VCaP (cell line): ENCODE data around the gene ZNF536.
"Not testable (repeated sequence)": the region's sequence is repeated elsewhere in the genome, so short reads cannot be mapped to it uniquely, and the experiment has no call there.

ENCODE experiments used
- H3K27ac ChIP-seq: fragments of 450-650 bp; 2 replicates; pipeline ENCODE4 v1.5.1; 2017
- CTCF ChIP-seq: fragments of 450-650 bp; conservative IDR thresholded peaks from 2 replicates; pipeline ENCODE4 v1.5.1; 2017; ENCODE audit warnings: mild to moderate bottlenecking, moderate library complexity

Gene ZNF536

GRCh38 chr19:30391554-30392551 is 19.7 kb downstream of the ZNF536 start:
- H3K27ac ChIP-seq, result no peak overlapping the region
- no peak for TF ChIP-seq CTCF

GRCh38 chr19:30393046-30393445 is 20.9 kb downstream of the ZNF536 start:
- H3K27ac ChIP-seq, result no peak overlapping the region
- no peak for TF ChIP-seq CTCF

DNA sequence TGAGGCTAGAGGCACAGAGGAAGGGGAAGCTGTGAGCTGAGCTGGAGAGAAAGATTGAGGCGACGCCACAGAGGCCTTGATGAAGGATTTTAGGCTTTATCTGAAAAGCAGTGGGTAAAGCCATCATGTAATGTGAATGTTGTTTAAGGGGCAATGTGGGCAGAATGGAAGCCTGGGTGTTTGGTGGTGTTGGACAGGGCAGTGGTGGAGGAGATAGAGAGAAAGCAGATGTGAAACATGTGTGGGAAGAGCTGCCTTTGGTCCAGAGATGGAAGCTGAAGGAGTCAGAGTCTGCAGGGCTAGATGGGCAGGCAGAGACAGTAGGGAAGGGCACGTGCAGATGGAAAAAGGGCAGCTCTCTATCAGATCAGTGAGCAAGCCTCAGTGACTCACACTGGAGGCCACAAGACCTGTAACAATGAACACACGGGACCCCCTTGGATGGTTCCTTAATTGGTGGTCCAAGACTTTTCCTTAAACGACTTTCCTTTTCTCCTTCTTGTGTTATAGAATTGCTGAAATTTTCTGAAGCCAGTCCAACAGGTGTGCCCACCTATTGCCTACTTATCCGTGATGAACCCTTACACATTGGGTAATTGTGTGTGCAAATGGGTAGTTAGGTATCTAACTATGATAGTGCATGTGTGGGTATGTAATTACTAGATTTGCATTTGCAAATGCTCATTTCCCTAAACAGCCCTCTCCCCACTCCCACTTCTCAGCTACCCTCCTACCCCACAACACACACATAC is 21.7 kb downstream of the ZNF536 start:
- no peak for TF ChIP-seq CTCF
- no peak overlapping the region for H3K27ac ChIP-seq

DNA sequence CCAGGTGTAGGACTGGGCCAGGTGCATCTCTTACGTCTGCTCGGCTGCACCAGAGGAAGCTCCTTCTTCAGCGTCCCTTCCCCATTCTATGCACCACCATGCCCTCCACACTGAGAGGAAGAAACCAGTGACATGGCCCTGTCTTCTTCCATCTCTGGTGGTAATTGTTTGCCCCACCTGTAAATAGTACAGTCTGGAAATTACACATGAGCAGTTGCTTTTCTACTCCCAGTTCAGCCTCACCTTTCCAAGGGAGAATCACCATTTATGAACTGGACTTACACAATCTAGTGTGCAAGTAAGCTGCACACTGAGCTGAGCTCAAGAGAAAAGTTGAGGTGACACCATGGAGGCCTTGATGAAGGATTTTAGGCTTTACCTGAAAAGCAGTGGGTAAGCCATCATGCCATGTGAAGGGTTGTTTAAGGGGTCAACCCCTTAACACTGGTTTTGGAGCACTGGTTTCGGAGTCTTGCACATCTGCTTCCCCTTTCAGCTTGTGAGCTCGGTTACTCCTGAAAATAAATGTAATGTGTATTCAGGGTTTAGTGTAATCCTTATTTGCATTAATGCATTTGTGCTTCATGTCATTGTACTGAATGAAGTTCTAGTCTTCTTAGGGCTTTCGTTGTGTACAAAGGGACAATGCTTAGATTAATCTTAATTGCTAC is 22.4 kb downstream of the ZNF536 start:
- TF ChIP-seq CTCF, result no peak
- no peak overlapping the region for H3K27ac ChIP-seq

DNA sequence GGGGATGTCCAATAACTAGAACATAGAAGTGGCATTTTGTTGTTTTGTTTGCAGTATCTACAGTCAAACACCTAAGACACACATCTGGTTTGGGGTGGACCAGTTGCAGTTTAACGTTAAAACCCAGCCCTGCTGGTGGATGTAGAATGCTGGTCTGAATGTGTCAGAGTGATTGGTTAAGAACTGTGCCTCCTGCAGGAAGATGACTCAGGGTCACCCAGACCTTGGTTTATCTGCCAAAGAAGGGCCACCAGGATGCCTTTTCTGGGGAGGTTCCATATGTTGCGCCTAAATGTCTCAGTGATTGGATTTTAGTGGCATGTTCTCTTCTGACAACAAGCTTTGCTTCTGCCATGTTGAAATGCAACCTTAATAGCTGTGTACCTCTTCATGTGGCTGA is 23.1 kb downstream of the ZNF536 start:
- TF ChIP-seq CTCF, result no peak
- no peak overlapping the region for H3K27ac ChIP-seq

- H3K27ac ChIP-seq, result not testable (repeated sequence)
Measured at GRCh38 chr19:30398539-30398938, 26.4 kb downstream of the ZNF536 start.

GRCh38 chr19:30401956-30402355 is 29.8 kb downstream of the ZNF536 start:
- no peak overlapping the region for H3K27ac ChIP-seq
- TF ChIP-seq CTCF, result no peak
